GM10266 (cell line): ENCODE data around the gene SLC35F3.

Source experiments
- DNase-seq: peaks from one replicate; pipeline ENCODE4 v3.0.0; 2012; ENCODE audit errors: extremely low spot score
- TF ChIP-seq, protein P1 (sequence below): IDR thresholded peaks from 2 replicates; pipeline ENCODE4 v1.5.1; 2012; ENCODE audit warnings: mild to moderate bottlenecking, low read depth; ENCODE audit not compliant: control insufficient read depth, insufficient read depth; ENCODE audit errors: missing control alignments

Gene SLC35F3

DNA sequence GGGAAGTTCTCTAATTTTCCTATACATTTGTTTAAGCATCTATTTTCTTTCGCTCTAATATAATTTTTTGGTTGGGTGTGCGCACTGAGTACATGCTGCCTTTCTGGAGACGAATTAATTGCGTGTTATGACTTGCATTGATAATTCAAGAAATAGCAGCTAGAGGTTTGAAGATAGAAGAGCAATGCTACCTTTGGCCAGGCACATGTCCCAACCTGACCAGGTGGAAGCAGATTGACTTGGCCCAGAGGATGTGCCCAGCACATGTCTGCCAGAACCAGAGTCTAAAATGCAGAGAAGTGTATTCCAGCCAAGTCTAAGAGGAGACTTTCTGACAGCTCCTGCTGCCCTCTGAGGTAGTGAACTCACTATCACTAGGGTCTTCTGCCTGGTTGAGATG lies 114.3 kb downstream of the SLC35F3 start:
- no peak for DNase-seq
- TF ChIP-seq, protein P1, sequence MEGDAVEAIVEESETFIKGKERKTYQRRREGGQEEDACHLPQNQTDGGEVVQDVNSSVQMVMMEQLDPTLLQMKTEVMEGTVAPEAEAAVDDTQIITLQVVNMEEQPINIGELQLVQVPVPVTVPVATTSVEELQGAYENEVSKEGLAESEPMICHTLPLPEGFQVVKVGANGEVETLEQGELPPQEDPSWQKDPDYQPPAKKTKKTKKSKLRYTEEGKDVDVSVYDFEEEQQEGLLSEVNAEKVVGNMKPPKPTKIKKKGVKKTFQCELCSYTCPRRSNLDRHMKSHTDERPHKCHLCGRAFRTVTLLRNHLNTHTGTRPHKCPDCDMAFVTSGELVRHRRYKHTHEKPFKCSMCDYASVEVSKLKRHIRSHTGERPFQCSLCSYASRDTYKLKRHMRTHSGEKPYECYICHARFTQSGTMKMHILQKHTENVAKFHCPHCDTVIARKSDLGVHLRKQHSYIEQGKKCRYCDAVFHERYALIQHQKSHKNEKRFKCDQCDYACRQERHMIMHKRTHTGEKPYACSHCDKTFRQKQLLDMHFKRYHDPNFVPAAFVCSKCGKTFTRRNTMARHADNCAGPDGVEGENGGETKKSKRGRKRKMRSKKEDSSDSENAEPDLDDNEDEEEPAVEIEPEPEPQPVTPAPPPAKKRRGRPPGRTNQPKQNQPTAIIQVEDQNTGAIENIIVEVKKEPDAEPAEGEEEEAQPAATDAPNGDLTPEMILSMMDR, result no peak

DNA sequence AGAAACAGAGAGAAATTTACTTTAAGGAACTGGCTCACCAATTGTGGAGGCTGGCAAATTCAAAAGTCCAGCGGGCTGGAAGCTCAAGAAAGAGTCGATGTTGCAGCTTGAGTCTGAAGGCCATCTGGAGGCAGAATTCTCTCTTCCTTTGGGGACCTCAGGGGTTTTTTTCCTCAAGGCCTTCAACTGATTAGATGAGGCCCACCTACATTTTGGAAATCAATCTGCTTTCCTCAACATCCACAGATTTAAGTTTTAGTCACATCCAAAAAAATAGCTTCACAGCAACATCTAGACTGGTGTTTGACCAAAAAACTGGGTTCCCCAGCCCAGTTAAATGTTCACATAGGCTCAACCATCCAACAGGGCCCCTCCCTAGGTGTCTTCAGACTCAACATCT lies 114.9 kb downstream of the SLC35F3 start:
- TF ChIP-seq, protein P1, result no peak
- DNase-seq, result no peak

DNA sequence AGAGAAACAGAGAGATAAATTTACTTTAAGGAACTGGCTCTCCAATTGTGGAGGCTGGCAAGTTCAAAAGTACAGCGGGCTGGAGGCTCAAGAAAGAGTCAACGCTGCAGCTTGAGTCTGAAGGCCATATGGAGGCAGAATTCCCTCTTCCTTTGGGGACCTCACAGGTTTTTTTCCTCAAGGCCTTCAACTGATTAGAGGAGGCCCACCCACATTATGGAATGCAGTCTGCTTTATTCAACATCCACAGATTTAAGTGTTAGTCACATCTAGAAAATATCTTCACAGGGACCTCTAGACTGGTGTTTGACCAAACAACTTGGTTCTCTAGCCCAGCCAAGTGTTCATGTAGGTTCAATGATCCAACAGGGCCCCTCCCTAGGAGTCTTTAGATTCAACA lies 117.8 kb downstream of the SLC35F3 start:
- TF ChIP-seq, protein P1, result no peak
- no peak for DNase-seq

DNA sequence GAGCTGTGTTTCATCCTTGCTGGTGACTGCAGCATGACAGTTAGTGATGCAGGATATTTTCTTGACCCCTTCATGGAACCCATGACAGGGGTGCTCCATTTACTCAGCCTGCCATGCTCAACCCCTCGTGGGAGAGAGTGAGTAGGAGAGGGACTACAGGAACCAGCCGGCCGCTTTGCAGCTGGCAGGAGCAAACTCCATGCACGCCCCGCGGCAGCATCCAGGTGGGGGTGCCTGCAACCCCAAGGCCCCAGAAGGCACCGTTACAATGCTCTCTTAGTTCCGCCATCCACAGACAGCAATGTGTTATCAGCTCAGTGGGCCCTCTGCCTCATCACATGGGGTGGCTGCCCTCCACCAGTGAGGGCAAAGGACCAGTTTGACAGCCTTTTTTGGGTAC lies 135.1 kb downstream of the SLC35F3 start:
- TF ChIP-seq, protein P1, result no peak
- DNase-seq, result no peak

DNA sequence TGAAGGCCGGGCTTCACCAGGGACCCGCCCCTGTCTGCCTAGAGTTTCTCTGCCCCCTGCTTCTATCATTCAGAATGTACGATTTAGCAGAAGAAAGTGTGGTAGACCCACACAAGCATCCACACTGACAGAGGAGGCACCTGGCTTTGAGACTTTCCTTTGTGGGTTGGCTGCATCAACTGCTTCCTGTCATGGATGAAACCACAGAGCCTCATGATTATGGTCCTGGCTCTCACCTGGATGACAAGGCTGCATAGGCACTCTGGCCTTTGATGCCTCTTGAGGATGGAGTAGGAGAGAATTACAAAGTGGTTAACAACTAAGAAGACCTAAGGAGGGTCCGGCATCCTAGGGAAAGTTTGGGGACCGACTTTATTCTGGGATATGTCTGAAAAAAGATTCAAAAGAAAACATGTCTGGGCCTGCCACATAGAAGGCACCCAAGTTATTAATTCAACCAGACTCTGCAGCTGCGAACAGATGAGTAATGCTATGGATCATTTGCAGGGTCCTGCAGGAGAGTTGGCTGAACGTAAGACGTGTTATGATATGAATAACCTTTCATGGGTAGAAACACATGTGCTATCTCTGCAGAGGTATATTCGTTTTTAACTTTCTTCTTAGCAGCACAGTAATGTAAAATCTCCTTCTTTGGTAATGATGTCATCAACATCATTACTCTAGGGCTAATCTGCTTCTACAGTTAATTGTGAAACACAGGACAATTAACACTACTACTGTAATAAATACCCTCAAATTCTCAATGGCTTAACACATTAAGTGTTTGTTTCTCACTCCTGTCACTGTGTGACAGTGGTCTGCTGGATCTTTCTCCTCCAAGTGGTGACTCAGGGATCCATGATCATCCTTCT lies 136.2 kb downstream of the SLC35F3 start:
- TF ChIP-seq, protein P1, result no peak
- DNase-seq, result no peak

DNA sequence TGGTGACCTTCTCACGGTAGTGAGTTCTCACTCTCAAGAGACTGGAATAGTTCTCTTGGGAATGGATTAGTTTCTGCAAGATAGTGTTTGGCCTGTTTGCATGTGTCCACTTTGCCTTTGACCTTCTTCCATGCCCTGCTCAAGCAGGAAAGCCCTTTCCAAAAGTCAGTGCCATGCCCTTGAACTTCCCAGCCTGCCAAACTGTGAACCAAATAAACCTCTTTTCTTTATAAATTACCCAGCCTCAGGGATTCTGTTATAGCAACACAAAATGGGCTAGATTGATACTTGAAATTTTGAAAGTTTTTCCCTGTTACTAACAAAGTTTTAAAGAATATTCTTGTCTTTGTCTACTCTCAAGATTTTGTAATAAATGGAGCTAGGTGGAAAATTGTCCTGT lies 139.6 kb downstream of the SLC35F3 start:
- TF ChIP-seq, protein P1, result no peak
- no peak for DNase-seq

DNA sequence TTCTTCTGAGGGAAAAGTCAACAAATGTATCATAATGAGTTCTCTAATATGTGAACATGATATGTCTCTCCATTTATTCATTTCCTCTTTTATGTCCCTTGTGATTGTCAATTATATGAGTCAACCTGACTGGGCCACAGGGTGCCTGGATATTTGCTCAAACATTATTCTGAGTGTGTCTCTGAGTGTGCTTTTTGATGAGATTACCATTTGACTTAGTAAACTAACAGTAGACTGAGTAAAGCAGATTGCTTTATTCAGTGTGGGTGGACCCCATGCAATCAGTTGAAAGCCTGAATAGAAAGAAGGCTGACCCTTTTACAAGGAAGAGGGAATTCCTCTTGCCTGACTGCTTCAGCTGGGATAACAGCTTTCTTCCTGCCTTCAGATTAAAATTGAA lies 142.6 kb downstream of the SLC35F3 start:
- DNase-seq, result no peak
- TF ChIP-seq, protein P1, result no peak
